ENCODE data around the gene FREM2.

- TF ChIP-seq CTCF (tag by site-specific recombination; IDR thresholded peaks at IDR 0.05) = no peak
- TF ChIP-seq KLF17 (tag by site-specific recombination; IDR thresholded peaks at IDR 0.05) = no peak
- TF ChIP-seq PBX3 (CRISPR knock-in tag; IDR thresholded peaks at IDR 0.05) = no peak
- no peak for TF ChIP-seq REST (tag by site-specific recombination; IDR thresholded peaks at IDR 0.05)
- no peak for TF ChIP-seq ZNF24 (tag by site-specific recombination; IDR thresholded peaks at IDR 0.05)
- no peak for TF ChIP-seq ZNF335 (tag by site-specific recombination; conservative IDR thresholded peaks at IDR 0.05)
- TF ChIP-seq PRDM10 (tag by site-specific recombination; IDR thresholded peaks at IDR 0.05) = no peak
- no peak for TF ChIP-seq ZNF768 (tag by site-specific recombination; IDR thresholded peaks at IDR 0.05)
- no peak for TF ChIP-seq REPIN1 (tag by site-specific recombination; IDR thresholded peaks at IDR 0.05; ENCODE audit: low read depth)
- TF ChIP-seq GLIS1 (tag by site-specific recombination; IDR thresholded peaks at IDR 0.05) = no peak
- TF ChIP-seq ZNF350 (tag by site-specific recombination; IDR thresholded peaks at IDR 0.05) = no peak
Measured at GRCh38 chr13:38850868-38851626, 164.2 kb downstream of the FREM2 start.
